Measurements from ENCODE around the gene TGFBI.

TGFBI gene

GRCh38 chr5:136094913-136095641 lies 66.3 kb downstream of the TGFBI start:
- no peak for DNase-seq

- DNase-seq: no peak
Measured at GRCh38 chr5:136098176-136098575, 69.4 kb downstream of the TGFBI start.

GRCh38 chr5:136099870-136100269 lies 71.1 kb downstream of the TGFBI start:
- DNase-seq: no peak

GRCh38 chr5:136101884-136102283 lies 73.1 kb downstream of the TGFBI start:
- no peak for DNase-seq

GRCh38 chr5:136103118-136103517 lies 74.3 kb downstream of the TGFBI start:
- no peak for DNase-seq

- DNase-seq: no peak
Measured at GRCh38 chr5:136104306-136104965, 75.6 kb downstream of the TGFBI start.

GRCh38 chr5:136106351-136107031 lies 77.7 kb downstream of the TGFBI start:
- DNase-seq: no peak

- no peak for DNase-seq
Measured at GRCh38 chr5:136108180-136108611, 79.4 kb downstream of the TGFBI start.

GRCh38 chr5:136108766-136109165 lies 80.0 kb downstream of the TGFBI start:
- DNase-seq: no peak

GRCh38 chr5:136109453-136110135 lies 80.8 kb downstream of the TGFBI start:
- no peak for DNase-seq
